Heart left ventricle (tissue), 13 donors: ENCODE data around the gene MISP.

ENCODE experiments used
- CTCF ChIP-seq, 12 donors: fragments of 200-600 bp; sonication (generic) in 4 of 12; IDR thresholded peaks; one replicate each; pipeline versions ENCODE4 v1.5.0 to v1.8.0; 2018 to 2022; ENCODE audit warnings: antibody characterized with exemption in 12 of 12, mild to moderate bottlenecking in 5 of 12
- POLR2A ChIP-seq, 2 donors: fragments of 450-650 bp; IDR thresholded peaks; one replicate each; pipeline ENCODE4 v1.6.1; 2017; ENCODE audit warnings: antibody characterized with exemption in 2 of 2, mild to moderate bottlenecking in 2 of 2, moderate library complexity in 2 of 2
- donor health status: ischemic (EF 13 %, LVEDD 7.1; RV severe dilation, severe dysfunction).
- donor health status: DM: no; HTN: yes; CAD: no.
- donor health status: DM: no; HTN: no; CAD: no.
- donor health status: ischemic (EF 25% LVEDD 6.9; RV normal size, moderate dysfunction).
- donor health status: ischemic (EF 25% LVEDD 5.7; RV mildly dilated, moderate dysfunction).
- donor health status: ischemic (EF 35%, LVEDD 5.7; RV mildly dilated, moderate dysfunction).
- donor health status: nonischemic (EF 11% LVEDD 7.7; RV severe dilation, severe dysfunction).
- donor health status: DM: yes; HTN: yes; CAD: no.
- donor health status: PGD.
- donor health status: ischemic (EF 29% LVEDD 5.4; RV normal size, mild dysfunction).
- donor health status: nonischemic (EF 23%, LVEDD 6.1; RV moderate dilation, normal function).

- no peak for TF ChIP-seq CTCF (IDR thresholded peaks at IDR 0.05)
- TF ChIP-seq POLR2A (IDR thresholded peaks at IDR 0.05), result no peak
Measured at GRCh38 chr19:748274-748598, 2.7 kb upstream of the MISP start.
